Right forelimb (tissue), 1 donor: Measurements from ENCODE around the gene POU2AF1.
"Not testable (repeated sequence)": the region's sequence is repeated elsewhere in the genome, so short reads cannot be mapped to it uniquely, and the experiment has no call there.

ENCODE experiments used
- DNase-seq: peaks from one replicate; pipeline ENCODE4 v3.0.0-alpha.2; 2018

The POU2AF1 gene

DNA sequence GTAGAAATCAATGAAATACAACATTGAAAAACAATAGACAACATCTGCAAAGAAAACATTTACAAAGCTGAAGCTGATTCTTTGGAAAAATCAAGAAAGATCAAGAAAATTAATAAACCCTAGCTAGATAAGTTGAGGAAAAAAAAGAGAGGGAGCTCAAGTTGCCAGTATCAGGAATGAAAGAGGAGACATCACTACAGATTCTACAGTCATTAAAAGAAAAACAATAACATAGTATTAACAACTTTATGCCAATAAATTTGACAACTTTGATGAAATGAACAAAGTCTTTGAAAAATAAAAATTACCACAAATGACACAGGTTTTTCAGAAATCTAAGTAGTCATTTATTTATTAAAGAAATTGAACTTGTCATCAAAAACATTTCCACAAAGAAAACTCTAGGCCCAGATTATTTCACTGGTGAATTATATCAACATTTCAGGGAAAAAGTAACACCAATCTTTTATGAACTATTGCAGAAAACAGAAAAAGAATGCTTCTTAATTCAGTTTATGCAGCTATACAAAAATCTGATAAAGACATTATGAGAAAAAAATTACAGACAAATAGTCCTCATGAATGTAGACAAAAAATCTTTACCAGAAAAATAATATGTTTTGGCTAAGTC is 39.2 kb downstream of the POU2AF1 start:
- no peak for DNase-seq

DNA sequence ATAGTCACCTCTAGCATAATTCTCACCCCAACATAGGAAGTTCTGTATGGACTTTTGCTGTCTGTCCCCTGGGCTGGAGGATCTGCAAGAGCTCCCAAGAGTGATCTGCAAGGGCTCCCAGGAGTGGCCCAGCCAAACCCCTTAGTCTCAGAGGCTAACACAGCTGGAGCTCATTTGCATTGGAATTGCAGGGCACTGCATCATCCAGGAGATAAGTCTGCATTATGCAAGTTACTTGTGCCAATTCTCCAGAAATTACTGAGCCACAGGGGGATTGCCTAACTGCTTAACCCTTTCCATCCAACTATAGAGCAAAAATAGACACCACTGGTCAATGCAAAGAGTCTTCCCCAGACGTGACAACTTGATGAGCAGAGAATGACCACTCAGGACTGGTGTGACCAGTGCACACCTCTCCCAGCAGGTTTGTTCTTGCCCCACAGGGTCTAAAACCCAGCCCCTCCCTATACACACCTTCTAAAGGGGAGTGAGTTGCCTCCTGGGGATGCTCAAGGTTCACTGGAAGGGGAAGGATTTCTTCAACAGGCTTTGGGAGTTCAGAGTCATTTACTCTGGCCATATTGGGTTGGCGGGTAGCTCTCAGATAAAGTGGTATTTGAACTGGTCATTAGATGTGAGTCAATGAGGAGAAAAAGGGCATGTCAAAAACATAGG is 42.4 kb downstream of the POU2AF1 start:
- DNase-seq, result no peak

DNA sequence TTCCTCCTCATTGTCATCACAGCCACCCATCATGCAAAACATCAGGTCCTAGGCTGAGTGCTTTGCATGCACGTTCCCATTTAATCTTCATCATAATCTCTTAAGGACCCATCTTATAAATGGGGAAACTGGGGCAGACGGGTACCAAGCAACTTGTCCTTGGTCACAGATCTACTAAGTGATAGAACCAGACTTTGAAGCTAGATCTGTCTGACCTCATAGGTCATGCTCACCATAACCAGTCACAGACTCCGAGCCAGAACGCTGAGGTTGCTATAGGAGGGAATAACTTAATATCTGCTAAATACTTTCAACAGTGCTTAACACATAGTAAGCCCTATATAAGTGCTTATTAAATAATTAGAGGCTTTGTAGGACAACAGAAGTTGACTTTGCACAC is 43.0 kb downstream of the POU2AF1 start:
- DNase-seq, result no peak

DNA sequence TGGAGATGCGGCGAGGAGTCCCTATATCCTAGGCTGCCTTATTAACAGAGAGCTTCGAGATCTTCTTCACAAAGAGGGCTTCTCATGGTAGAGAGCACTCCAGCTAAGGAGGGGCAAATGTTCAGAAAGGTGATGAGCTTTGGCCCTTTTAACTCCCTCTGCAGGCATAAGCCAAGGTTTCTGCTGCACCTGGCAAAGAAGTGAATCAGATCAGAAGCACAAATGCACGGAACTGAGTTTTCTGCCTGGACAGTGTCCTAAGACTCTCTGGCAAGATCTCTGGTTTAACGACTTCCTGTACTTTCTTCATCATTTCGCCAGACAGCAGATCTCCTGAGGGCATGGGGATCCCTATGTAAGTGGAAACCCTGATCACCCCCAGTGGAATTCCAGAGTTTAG is 43.5 kb downstream of the POU2AF1 start:
- DNase-seq, result no peak

DNA sequence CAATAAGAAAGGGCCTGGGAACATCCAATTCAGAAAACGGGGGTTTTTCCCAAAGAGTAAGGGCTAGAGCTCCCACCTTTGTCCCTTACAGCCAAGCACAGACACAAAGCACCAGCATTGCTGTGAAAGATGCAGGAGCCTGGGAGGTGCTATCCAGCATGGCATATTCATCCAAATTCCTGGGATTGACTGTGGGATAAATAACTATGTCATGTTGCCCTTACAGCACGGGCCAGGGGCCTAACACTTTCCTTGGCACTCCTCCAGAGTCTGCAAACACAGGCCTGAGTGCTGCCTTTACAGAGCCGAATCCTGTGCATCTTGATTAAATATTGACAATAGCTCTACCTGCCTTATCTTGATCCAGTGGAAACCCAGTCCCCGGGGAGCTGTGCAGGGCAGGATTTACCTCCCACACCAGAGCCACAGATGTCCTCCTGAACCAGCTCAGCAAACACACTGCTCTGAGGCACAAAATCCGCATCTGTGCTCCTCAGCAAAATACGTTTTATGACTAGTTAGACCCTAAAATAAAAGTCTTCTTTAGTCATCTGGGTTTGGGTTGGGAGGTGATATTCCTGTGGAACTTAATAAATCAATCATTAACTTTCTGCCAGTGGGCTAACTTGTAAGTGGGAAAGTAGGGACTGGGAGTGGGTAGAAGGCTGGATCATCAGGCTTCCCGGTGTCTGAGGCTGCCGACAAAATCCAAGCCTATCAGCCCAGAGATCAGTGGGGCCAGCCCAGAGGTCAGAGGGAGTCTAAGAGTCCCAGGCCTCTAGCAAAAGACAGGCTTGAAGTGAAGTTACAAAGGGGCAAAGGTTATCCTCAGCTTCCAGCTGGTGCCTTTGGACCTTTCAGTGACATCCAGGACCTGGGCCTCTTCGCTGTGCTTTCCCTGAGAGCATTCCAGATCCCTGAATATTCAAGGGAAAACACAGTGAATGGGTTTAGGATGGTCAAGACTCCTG is 44.3 kb downstream of the POU2AF1 start:
- DNase-seq, result no peak

DNA sequence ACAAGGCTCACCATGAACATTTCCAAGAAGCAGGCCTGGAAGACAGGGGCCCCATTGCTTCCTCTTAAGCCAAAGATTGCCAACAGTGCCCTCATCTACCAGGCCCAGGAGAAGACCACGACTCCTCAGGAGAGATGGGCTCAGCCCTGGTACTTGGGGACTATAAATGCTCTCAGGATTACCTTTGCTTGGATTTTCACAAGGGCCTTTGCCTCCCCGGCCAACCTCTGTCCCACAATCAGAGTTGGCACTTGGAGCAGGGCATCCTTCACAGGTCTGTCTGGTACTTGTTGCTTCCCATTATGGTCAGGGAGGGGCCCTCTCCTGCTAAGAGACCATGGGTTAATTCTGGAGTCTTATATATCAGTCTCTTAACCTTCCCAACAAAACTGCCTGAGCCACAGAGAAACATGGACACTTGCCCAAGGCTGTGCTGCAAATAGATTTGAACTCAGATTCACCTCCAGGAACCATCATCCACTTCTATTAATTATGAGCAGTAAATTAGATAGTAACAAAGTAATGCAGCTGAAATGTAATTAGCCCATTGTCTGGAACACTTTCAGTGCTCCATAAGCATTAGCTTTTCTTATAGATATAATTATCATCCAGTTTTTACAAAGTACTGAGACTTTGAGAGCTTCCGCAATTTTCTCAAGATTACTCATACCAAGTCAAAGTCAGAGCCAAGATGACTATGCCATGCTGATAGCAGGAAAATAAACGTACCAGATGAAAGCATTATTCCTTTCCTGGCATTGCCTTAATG is 47.2 kb downstream of the POU2AF1 start:
- no peak for DNase-seq

DNA sequence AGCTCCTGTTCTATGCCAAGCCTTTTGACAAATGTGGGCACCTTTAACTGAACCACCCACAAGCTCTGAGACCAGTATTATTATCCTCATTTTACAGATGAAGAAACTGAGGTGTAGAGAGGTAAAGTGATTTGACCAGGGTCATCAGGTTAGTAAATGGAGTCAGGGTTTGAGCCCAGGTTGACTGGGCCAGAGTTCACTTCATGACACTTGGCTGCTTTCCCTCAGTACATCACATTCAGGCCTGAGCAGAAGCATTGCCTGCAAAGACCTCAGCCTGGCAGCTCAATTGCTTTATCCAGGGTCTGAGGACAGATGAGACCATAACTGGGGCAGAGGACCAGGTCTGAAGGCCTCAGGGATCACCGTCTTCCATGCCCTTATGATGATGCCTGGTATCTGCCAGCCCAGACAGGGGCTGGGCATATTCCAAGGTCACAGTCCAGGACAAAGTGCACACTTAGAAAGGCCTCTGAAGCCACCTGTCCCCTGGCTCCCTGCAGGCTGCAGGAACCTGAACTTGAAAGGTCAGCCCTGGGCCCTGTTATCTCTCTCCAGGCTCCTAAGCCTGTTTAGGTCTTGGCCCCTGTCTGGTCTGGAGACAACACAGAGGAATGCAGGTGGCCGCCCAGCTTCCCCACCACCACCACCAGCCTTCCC is 48.7 kb downstream of the POU2AF1 start:
- DNase-seq, result no peak

DNA sequence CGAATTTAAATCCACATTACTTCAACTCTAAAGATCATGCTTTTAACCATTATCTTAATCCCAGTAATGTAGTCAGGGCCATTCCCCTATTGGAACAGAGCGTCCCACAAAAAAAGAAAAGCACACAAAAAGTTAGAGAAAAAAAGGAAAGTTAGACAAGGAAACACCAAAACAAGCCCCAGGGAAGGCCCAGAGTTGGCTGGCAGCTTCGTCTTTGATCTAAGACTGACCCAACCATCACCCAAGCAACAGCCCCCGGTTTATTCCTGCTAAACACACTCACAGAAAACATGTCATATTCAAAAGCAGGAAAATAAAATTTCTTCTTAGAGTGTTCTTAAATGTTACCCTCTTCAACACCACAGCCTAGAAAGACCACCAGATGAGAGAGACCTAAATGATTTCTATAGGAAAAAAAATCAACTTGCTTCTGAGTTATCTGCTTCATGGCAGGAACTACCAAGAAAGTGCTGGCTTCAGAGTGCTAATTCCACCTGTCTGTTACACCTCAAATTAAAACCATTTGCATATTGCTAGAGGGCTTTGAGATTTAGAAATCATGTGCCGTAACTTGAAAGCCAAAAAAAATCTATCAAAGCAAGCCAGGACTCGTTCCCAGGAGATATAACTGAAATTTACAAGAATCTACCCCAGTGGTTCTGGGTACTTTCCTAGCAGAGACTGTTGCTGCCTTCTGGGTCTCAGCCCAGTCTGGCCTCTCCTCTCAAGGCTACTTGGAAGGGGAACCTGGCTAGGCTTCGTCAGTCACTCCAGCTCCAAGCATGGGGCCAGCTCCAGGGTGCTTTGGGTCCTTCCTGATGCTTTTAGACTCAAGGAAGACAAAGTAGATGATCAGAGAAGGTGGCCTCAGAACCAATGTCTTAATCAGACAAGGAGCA is 49.5 kb downstream of the POU2AF1 start:
- no peak for DNase-seq

DNA sequence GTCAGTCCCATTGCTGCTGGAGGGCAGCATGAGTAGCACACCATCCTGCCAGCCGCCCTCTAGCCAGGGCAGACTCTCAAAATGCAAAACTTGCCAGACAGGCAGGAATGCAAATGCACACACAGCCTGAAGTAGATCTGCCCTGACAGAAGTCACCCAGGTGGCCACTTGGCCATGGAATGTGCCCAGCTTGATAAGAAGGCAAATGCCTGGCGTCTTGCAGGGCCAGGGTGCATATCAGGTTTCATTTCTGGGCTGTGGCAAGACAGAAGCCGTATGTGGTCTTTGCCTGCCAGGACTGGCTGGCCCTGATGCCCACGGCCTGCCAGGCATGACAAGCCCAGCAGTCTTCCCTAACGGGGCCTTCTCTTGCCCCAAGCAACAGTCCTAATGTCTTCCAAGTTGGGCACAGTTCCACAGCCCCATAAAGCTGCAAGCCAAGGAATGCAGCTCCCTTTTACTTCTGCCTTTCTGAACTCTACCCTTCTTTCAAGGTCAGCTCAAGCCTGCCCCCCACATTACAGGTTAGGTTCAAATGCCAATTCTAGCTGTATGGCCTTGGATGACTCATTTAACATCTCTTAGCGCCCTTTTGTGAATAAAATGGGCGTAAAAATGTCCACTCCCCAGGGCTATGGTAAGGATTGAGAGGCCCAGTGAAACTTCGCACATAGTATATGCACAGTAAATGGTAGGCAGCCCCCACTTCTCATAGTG is 51.0 kb downstream of the POU2AF1 start:
- DNase-seq, result no peak

DNA sequence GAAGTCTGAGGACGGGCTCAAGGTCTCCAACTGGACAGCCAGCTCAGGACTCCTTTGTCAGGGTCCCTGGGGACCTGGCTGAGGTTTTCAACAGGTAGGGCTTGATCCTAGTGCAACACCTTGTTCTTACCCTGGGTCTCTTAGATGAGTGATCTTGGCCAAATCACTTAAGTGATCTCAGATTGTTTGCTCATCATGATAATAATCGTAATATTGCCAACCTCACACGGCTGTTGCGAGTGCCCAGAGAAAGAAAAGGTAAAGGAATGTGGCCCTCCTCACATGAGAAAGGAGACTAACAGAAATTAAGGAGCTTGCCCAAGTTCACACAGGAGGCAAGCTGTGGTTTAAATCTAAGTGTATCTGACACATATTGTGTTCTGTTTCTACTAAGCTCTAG is 52.3 kb downstream of the POU2AF1 start:
- no peak for DNase-seq

DNA sequence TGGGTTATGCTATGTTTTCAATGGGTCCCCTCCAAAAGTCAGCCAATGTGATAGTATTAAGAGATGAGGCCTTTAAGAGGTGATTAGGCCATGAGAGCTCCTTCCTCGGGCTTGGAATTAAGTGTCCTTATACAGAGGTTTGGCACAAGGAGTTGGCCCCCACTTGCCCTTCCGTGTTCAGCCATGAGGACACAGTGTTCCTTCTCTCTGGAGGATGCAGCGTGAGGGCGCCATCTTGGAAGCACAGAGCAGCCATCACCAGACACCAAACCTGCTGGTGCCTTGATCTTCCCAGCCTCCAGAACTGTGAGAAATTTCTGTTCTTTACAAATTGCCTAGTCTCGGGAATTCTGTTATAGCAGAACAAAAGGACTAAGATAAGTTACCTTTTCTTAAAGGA is 53.8 kb downstream of the POU2AF1 start:
- no peak for DNase-seq

DNA sequence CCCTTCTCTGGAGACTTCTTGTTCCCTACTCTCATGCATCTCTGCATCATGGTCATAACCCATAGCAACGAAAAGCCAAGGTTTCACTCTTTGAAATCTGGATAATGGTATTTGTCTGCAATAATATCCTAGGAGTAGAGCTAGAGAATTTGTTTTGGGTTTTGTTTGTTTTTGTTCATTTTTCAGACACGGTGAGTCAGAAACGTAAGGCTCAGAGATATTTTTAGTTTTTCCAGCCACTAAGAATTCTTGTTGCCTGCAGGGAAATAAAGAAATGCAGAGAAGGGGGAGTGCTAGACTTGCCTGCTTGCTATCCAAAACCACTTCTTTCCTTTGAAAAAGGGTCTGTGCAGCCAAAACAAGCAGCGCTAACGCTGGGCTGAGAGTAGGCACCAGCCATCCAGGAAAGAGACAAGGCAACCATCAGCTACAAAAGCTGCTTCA is 54.8 kb downstream of the POU2AF1 start:
- no peak for DNase-seq

DNA sequence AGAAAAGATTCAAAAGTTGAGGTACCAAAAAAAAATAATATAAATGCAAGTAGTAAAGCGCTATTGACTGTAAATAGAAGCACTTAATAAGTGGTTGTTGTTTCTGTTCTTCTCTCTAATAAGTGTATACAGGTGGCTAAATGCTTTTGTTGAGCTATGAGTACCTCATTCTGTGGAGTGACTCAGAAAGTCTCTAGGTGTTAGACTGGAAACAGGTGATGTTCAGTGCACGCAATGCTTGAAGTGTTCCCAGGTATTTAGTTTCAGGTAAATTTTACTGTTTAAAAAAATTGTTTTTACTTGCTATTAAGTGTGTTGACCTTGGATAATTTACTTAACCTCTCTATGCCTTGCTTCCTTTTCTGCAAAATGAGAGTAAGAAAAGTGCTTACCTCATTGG is 56.5 kb downstream of the POU2AF1 start:
- DNase-seq, result no peak

DNA sequence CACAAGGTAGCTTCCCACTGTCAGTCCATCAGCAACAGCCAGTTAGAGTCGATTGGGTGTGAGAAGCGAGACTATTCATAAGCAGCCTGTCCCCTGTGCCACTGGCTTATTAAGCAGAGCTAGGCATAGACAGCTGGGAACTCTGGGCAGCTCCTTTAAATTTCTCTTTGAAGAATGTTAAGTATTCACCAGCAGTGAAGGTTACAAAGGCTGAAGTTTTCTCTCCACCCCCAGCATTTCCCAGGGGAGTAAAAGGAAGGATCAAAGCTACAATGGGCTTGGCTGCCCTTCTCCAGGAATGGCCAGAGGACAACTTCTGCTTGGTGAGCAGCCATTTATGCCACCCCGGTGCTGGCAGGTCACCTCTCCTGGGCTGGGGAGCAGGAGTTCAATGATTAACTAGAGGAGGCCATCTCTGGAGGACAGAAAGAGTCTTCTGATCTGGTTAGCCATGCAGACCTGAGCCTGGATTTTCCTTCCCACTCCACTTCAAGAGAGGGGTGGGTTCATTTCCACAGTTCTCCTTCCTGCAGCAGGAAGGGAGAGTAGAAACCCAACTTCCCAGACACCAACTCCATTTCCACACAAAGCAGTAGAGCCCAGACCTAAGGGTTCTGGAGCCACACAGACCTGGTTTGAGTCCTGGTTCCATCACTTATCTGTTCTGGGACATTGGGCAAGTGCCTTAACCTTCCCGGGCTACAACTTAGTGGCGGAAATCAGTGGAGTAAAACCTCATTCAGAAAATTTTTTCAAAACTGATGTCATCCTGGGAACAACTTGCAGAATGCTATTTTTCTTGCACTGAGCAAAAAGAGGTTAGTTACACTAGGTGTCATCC is 58.1 kb downstream of the POU2AF1 start:
- DNase-seq, result no peak

DNA sequence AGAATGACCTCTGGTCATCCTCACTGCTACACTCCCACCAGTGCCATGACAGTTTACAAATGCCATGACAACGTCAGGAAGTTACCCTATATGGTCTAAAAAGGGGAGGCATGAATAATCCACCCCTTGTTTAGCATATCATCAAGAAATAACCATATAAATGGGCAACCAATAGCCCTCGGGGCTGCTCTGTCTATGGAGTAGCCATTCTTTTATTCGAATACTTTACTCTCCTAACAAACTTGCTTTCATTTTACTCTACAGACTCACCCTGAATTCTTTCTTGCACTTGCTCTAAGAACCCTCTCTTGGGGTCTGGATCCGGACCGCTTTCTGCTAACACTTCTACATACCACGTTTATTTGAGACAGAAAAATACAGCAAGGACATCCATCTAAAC is 58.9 kb downstream of the POU2AF1 start:
- not testable (repeated sequence) for DNase-seq

DNA sequence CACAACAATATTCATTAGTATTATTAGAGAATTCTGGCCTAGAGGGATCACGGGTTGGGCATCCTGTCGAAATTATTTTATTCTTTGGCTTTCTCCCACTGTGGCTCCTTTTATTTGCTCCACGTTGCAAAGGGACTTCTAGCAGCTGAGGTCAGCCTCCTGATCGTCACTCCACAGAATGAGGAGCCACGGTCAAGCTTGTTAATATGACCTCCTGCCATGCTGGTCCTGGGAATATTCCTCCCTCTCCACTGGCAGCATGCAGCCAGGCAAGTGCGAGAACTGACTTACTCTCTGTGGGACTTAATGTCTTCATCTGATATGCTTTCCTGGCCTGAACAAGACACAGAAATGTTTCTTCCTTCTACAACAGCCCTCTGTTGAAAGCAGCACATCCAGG is 59.8 kb downstream of the POU2AF1 start:
- no peak for DNase-seq

DNA sequence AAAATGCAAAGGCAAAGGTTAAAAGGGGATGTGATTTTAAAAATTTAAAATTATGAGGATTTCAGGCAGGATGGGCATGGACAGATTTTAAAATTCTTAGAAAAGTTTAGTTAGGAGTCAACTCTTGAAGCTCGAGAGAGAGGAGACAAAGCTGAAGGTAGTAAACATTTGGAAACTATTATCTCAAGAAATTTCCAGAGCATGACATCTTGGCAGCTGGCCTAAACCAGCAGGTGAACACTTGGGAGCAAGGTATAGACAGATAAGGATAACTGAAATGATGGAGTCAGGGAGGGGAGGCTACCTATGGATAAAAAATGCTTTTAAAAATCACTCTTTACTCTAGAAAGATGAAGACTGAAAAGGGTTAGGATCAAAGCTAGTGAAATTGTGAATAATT is 67.0 kb downstream of the POU2AF1 start:
- DNase-seq, result no peak

DNA sequence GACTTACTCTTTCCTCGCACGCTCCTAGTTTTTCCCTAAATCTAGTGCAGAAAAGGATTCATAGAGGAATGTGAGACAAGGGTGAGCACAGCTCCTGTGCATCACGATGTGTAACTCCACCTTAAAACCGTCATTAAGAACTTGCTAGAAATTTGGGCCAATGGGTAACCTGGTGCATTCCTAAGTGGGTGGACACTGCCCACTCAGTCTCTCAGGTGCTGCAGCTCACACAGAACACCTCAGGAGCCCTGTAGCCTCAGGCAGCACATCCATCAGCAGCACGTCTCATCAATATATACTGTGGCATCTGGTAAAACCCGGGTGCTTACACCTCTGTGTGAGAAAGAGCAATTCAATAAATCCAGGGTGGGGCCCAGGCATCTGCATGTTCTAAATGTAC is 68.4 kb downstream of the POU2AF1 start:
- DNase-seq, result no peak

DNA sequence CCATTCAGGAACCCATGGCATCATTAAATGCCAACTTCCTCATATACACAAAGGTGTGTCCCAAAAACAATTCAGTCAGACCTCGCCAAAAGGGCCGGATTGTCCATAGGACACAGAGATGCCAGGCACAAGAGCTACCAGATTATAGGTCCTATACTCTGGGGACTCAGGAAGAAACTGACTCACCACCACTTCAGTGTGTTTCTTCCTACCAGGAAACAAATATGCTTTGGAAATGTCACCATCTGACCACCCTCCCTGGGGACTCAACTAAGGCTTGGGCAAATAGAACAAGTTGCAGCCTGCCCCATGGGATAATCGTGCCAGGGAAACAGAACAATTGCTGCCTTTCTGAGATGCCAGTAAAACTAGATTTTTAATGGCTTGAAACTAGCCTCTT is 69.0 kb downstream of the POU2AF1 start:
- DNase-seq, result no peak
